GM12873 (cell line): ENCODE data around the gene RFK.

ENCODE experiments used
- TF ChIP-seq, protein P1 (sequence below): IDR thresholded peaks from 2 replicates; pipeline ENCODE4 v1.5.1; 2012; ENCODE audit warnings: low read depth, mild to moderate bottlenecking, moderate library complexity, low read length, control low read depth; ENCODE audit not compliant: insufficient read depth; ENCODE audit errors: missing control alignments

Gene RFK

DNA sequence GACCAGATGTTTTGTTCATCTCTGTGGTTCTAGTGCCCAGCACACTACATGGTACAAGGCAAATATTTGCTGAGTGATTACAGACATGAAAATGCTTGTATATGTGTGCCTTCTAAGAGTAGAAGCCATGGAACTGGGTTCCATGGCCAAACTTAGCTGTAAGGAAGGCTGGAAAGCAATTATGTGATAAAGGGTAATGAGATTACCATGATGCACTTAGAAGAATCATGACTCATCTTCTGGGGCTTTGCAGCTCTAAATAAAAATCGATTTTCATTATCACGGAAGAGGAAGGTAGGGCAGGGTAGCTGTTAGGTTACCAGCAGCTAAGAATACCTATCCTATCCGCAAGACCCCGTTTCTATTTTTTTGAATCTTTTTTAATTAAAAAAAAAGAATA, 28.0 kb downstream of the RFK start:
- TF ChIP-seq, protein P1, sequence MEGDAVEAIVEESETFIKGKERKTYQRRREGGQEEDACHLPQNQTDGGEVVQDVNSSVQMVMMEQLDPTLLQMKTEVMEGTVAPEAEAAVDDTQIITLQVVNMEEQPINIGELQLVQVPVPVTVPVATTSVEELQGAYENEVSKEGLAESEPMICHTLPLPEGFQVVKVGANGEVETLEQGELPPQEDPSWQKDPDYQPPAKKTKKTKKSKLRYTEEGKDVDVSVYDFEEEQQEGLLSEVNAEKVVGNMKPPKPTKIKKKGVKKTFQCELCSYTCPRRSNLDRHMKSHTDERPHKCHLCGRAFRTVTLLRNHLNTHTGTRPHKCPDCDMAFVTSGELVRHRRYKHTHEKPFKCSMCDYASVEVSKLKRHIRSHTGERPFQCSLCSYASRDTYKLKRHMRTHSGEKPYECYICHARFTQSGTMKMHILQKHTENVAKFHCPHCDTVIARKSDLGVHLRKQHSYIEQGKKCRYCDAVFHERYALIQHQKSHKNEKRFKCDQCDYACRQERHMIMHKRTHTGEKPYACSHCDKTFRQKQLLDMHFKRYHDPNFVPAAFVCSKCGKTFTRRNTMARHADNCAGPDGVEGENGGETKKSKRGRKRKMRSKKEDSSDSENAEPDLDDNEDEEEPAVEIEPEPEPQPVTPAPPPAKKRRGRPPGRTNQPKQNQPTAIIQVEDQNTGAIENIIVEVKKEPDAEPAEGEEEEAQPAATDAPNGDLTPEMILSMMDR, result no peak

DNA sequence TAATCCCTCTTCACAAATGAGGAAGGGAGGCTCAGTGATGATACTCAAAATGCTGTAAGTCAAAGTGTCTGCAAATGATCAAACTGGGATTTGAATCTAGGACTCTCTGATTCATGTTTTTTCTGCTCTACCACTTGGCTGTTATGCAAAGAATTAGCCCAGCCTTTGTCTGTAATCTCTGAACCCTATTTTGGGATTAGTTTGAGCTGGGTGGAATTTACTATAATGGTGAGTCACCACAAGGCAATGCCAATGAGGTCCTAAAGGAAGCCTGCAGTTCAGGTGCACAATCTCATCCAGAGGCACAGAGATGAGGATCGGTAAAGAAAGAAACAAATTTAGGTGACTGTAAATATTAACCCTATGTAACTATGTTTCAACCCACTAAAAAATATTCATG, 29.2 kb downstream of the RFK start:
- TF ChIP-seq, protein P1, result no peak

DNA sequence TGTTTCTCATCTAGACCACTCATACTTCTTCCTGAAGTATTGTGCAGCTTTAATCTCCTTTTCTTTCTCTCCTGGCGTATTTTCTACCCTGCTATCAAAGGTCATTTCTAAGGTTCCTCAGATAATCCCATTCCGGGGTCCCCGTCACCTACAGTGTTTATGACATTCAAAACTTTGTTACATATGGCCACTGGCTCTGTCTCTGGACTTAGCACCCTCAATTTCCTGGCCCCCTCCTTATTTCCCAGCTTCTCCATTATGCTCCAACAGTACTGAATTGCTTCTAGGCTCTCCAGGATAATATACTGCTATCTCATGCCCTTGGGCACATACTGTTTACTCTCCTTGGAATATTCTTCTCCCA, 31.2 kb downstream of the RFK start:
- TF ChIP-seq, protein P1, result no peak

DNA sequence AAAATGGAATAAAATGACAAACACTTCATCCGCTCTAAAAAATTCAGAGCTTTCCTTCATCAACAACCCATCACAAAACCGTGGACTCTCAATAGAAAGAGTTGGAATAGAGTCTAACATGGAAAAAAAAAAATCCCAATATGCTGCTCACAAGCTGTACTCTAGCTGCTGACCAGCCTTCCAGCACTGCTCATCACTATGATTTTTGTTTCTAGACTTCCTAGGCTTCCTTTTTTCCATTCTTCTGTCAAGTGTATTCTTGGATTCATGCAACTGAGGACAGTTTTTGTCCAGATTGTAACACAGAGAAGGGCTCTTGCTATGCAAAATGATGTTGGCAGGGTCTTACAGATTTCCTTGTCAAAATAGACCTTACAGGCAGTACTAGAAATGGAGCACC, 34.5 kb downstream of the RFK start:
- TF ChIP-seq, protein P1, result no peak

DNA sequence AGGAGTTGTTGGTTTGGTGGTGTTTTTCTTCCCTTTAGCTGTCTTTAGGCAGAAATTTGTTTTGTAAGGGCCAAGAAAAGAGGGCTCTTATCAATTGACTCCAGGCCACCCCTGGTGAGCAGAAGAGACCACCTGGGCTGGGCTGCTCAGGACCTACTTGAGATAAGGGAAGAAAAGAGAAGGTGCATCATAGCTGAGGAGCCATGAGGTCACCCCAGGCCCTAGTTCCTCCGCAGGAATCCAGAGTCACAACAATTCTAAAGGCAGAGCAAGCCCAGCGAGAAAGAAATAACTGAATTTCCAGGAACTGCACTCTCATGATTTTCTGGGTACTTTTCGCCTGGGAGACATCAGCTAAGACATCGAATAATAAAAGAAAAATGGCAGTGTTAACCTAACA, 34.9 kb downstream of the RFK start:
- TF ChIP-seq, protein P1, result no peak

DNA sequence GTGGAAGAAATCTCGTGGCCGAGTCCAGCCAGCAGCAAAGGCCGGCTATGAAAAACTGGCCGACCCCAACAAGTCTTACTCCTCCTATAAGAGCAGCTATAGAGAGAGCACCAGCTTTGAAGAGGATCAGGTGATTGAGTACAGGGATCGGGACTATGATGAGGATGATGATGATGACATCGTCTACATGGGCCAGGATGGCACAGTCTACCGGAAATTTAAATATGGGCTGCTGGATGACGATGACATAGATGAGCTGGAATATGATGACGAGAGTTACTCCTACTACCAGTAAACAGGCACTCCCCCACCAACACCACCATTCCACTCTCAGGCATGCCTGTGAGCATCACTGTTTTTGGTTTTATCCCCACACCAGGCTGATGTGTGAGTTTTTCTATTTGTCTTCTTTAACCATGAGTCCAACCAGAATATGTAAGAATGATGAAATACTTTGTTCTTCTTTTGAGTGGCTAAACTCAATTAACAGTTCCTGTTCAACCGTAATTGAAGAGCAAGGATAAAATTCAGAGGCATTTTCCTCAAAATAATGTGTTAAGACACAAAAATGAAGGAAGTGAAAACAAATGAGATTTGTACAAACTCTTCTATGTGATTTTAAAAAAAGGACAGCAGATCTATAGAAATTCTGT, 35.5 kb downstream of the RFK start:
- TF ChIP-seq, protein P1, result no peak

DNA sequence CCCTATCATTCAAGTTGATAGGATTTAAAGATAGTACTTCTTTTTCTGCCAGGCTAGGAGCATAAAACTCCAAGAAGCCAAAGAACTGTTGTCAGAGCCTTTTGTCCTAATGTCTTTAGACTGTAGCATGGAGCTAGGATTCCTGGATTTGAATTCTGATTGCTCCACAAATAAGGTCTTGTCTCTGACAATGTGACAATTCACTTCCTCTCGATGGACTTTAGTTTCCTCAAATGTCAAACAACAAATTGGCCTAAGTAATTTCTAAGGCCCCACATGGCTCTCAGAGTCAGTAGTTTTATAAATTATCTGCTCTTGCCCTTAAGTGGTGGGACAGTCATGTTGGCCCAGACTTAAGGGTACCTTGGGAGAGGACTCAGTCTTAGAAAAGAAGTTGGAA, 36.7 kb downstream of the RFK start:
- TF ChIP-seq, protein P1, result no peak

DNA sequence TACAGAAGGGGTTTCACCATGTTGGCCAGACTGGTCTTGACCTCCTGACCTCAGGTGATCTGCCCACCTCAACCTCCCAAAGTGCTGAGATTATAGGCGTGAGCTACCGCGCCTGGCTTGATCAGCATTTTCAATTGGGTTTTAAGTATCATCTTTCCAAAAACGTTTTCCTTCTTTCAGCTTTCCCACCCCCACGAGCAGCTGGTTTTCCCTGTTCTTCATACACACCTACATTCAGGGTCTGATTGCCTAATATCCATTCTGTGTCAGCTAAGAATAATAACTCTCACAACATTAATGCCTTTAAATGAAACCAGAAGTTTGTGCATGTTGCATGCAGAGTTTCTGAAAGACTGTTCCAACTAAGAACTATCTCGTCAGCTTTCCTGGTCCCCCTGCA, 38.3 kb downstream of the RFK start:
- TF ChIP-seq, protein P1, result no peak
